A549 (cell line): ENCODE results near the gene POLR3A. TPM values are rescaled to one million over a fixed set of nuclear protein-coding genes. Genes with fewer than 3 reads are reported as not detected.

Source experiments
- ATAC-seq, 2 experiments: fragments of 200-7000 bp in 1 of 2; fragments of >200 bp in 1 of 2; cut with Nextera tagmentation in 1 of 2; cut with Tn5 transposase in 1 of 2; 3 replicates each; pipeline versions ENCODE4 v1.8.0 to v1.9.1; 2018 to 2020; ENCODE audit warnings: mild to moderate bottlenecking in 1 of 2, moderate library complexity in 1 of 2
- CTCF ChIA-PET: fragments of 300-600 bp; sonication (Branson Sonifier 250); formaldehyde crosslinking; extraction: SDS; loops from one replicate; lab custom pipeline; 2021; ENCODE audit warnings: antibody characterized with exemption, inconsistent platforms; lab: Yijun Ruan, JAX
- POLR2A ChIA-PET: fragments of 350-600 bp; formaldehyde crosslinking; extraction: SDS; loops from one replicate; lab custom pipeline; 2021; ENCODE audit warnings: antibody characterized with exemption, inconsistent platforms; lab: Yijun Ruan, JAX
- DNase-seq, 2 experiments: peaks; one replicate each; pipeline versions ENCODE4 v3.0.0 to v3.0.0-alpha.2; 2011 to 2016; ENCODE audit warnings: low read depth in 1 of 2, low spot score in 1 of 2
- FAIRE-seq: peaks from 2 replicates; lab custom pipeline; 2011; peaks lifted over from hg19 to GRCh38; lab: Jason Lieb, UNC
- H3K27ac ChIP-seq, 2 experiments: fragments of >200 bp; sonication (Bioruptor Twin); formaldehyde crosslinking; 3 replicates each; pipeline ENCODE4 v1.5.1; 2016 to 2017
- H3K4me1 ChIP-seq: fragments of >200 bp; sonication (Bioruptor Twin); formaldehyde crosslinking; 3 replicates; pipeline ENCODE4 v1.6.1; 2016
- H3K4me2 ChIP-seq: fragments of >200 bp; sonication (Bioruptor Twin); formaldehyde crosslinking; 3 replicates; pipeline ENCODE4 v1.6.1; 2016
- H3K4me3 ChIP-seq: fragments of >200 bp; sonication (Bioruptor Twin); formaldehyde crosslinking; 3 replicates; pipeline ENCODE4 v1.5.1; 2016
- H3K9me3 ChIP-seq: fragments of >200 bp; sonication (Bioruptor Twin); formaldehyde crosslinking; 3 replicates; pipeline ENCODE4 v1.6.1; 2016
- CBX2 ChIP-seq: fragments of 200-600 bp; sonication (generic); IDR thresholded peaks from 2 replicates; pipeline ENCODE4 v1.6.1; 2016; ENCODE audit warnings: low read depth, mild to moderate bottlenecking, borderline replicate concordance
- CBX8 ChIP-seq: fragments of 200-600 bp; sonication (generic); IDR thresholded peaks from 2 replicates; pipeline ENCODE4 v1.6.1; 2016
- CEBPB ChIP-seq, 2 experiments: fragments of >200 bp in 1 of 2; sonication (Bioruptor Twin) in 1 of 2; formaldehyde crosslinking in 1 of 2; IDR thresholded peaks; 2 replicates each; pipeline ENCODE4 v1.6.1; 2012 to 2016
- EHF ChIP-seq: fragments of 250-450 bp; sonication (Bioruptor Pico); IDR thresholded peaks from 2 replicates; pipeline ENCODE4 v1.5.0; 2020; ENCODE audit warnings: mild to moderate bottlenecking
- ESRRA ChIP-seq: fragments of 150-350 bp; IDR thresholded peaks from 2 replicates; pipeline ENCODE4 v1.6.1; 2014; ENCODE audit warnings: mild to moderate bottlenecking, low read length, borderline replicate concordance
- FOXS1 ChIP-seq: fragments of 250-450 bp; sonication (Bioruptor Pico); IDR thresholded peaks from 2 replicates; pipeline ENCODE4 v1.5.0; 2020; ENCODE audit warnings: mild to moderate bottlenecking, moderate library complexity
- HEYL ChIP-seq: fragments of 250-450 bp; sonication (Bioruptor Pico); IDR thresholded peaks from 2 replicates; pipeline ENCODE4 v1.8.0; 2021; ENCODE audit warnings: mild to moderate bottlenecking, moderate library complexity
- HOXA7 ChIP-seq: fragments of 250-450 bp; sonication (Bioruptor Pico); IDR thresholded peaks from 2 replicates; pipeline ENCODE4 v1.5.0; 2020; ENCODE audit warnings: mild to moderate bottlenecking, moderate library complexity
- HOXB5 ChIP-seq: fragments of 250-450 bp; sonication (Bioruptor Pico); IDR thresholded peaks from 2 replicates; pipeline ENCODE4 v1.5.0; 2020; ENCODE audit warnings: mild to moderate bottlenecking, moderate library complexity
- MYC ChIP-seq: IDR thresholded peaks from 2 replicates; pipeline ENCODE4 v1.6.1; 2012; ENCODE audit warnings: mild to moderate bottlenecking, inconsistent platforms, low read length, improper control_type of control experiment, borderline replicate concordance
- POLR2A ChIP-seq: IDR thresholded peaks from 2 replicates; pipeline ENCODE4 v1.6.1; 2012; ENCODE audit warnings: mild to moderate bottlenecking, low read length
- RAD21 ChIP-seq, 2 experiments: fragments of >200 bp in 1 of 2; sonication (Bioruptor Twin) in 1 of 2; formaldehyde crosslinking in 1 of 2; IDR thresholded peaks in 1 of 2; conservative IDR thresholded peaks in 1 of 2; 2 replicates in 1 of 2; 3 replicates in 1 of 2; pipeline ENCODE4 v1.6.1; 2012 to 2018; ENCODE audit warnings: inconsistent platforms in 1 of 2
- RARB ChIP-seq: fragments of 250-450 bp; sonication (Bioruptor Pico); IDR thresholded peaks from 2 replicates; pipeline ENCODE4 v1.8.0; 2021; ENCODE audit warnings: mild to moderate bottlenecking, moderate library complexity
- RNF2 ChIP-seq: fragments of 200-600 bp; sonication (generic); IDR thresholded peaks from 2 replicates; pipeline ENCODE4 v1.6.1; 2016; ENCODE audit warnings: low read depth, mild to moderate bottlenecking, antibody characterized with exemption, moderate library complexity, borderline replicate concordance
- SMC3 ChIP-seq: fragments of >200 bp; sonication (Bioruptor Twin); formaldehyde crosslinking; IDR thresholded peaks from 3 replicates; pipeline ENCODE4 v1.6.1; 2018; ENCODE audit warnings: inconsistent platforms
- TP53 ChIP-seq: fragments of 250-450 bp; sonication (Bioruptor Pico); IDR thresholded peaks from 2 replicates; pipeline ENCODE4 v1.5.0; 2021; ENCODE audit warnings: mild to moderate bottlenecking, moderate library complexity
- ZNF302 ChIP-seq: fragments of 250-450 bp; sonication (Bioruptor Pico); IDR thresholded peaks from 2 replicates; pipeline ENCODE4 v1.9.0; 2021; ENCODE audit warnings: inconsistent platforms, mild to moderate bottlenecking, moderate library complexity
- ZSCAN20 ChIP-seq: fragments of 250-450 bp; sonication (Bioruptor Pico); IDR thresholded peaks from 2 replicates; pipeline ENCODE4 v1.8.0; 2022; ENCODE audit warnings: mild to moderate bottlenecking, moderate library complexity
- WGBS: methylation state at CpG from one replicate; pipeline ENCODE4 v1.1.6; 2017; ENCODE audit errors: missing lambda C conversion rate; 5-methylcytosine and 5-hydroxymethylcytosine counted together
- polyA plus RNA-seq, 4 experiments: library from polyadenylated mRNA; depleted of rRNA in 3 of 4; stranded (reverse); fragments of >200 nt; fragmentation: RNase III in 1 of 4; extraction: RNeasy Plus Mini Kit Qiagen cat#74134 plus additional on column Dnase treatment in 1 of 4; gene quantifications; 2 replicates in 3 of 4; 3 replicates in 1 of 4; pipeline ENCODE4 v1.2.3, GENCODE V29; 2011 to 2017
- TF ChIP-seq, protein P1 (sequence below): IDR thresholded peaks from 2 replicates; pipeline ENCODE4 v1.6.1; 2012; ENCODE audit warnings: low read depth, borderline replicate concordance
- TF ChIP-seq, protein P2 (sequence below): fragments of 250-450 bp; sonication (Bioruptor Pico); IDR thresholded peaks from 2 replicates; pipeline ENCODE4 v1.5.0; 2020; ENCODE audit warnings: low read depth, mild to moderate bottlenecking, moderate library complexity
- TF ChIP-seq, protein P3 (sequence below): fragments of >200 bp; sonication (Bioruptor Twin); formaldehyde crosslinking; IDR thresholded peaks from 3 replicates; pipeline ENCODE4 v1.5.1; 2016

The POLR3A gene
- polyA plus RNA-seq, 2 of the 4 experiments (the other 2 are of a cell fraction), result 10.9 to 17.7 TPM

DNA sequence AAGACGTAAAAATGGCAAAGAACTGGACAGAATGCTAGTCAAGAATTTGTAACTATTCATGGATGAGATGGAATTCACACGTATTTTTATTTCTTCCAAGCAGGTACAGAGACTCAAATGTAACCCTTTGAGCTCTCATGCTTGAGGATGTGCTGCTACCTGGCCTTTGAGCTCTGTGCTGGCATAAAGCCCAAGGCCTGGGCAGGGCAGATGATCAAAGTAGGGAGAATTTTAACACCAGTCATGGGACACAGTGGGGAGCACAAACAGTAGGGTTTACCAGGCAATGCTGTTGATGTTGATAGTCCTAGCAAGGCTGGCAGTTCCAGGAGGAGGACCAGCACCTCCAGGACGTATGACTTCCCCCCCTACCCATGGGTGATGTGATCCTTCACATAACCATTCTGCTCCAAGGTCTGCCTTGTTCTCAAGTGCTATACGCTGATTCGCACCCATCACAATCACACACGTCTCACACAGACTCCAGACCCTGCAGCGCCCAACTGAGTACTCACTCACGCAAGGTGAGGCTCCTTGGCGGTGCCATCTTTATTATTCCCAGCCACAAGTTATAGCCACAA, 54.1 kb downstream of the POLR3A start (continued):
- TF ChIP-seq RARB (no peak), RNF2 (no peak), HOXA7 (CRISPR knock-in tag) (no peak)

DNA sequence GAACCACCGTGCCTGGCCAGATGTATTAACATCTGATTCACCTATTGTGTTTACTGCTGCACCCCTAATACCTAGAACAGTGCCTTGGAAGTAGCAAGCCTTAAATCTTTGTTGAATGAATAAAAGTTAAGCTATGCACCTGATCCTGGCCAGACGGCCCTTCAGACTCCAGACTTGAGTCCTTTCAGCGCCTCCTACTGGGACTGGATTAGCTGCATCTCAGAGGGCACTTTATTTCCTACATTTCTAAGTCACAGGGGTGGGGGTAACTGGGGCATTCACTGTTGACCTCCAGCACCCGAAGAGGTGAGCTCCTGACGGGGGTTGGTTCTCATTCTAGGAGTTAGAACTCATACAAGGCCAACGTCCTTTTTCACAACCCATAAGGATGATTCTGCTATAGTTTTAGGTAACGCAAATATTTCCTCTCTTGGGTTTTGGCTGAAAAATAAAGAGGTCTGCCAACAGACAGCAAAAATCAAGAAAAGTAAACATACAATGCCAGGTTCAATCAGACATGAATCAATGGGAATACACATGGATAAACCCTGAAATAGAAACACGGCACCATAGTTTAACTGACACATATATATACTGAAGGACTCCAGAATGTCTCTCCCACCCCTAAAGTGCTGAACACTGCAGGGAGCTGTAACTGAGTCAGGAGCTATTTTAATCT, 54.8 kb downstream of the POLR3A start:
- POLR2A ChIA-PET, result interaction anchor here (1.0 kb wide), 1 partner anchor 84 kb away, joined by 3 read pairs; no protein-coding TSS in a partner anchor

DNA sequence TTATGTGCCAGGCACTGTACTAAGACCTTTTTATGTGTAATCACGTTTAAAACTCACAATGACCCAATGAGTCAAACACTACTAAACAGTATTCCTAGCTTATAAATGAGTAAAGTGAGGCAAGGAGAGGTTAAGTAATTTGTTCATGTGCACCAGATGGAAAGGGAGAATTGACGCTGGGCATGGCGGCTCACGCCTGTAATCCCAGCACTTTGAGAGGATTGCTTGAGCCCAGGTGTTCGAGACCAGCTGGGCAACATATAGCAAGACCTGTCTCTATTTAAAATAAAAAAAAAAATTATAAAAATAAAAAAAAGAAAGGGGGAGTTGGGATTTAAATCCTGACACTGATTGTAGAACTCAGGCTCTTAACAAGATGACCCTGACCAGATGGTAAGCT, 56.0 kb downstream of the POLR3A start:
- FAIRE-seq (no peak), ATAC-seq (no peak), DNase-seq (no peak)
- CTCF ChIA-PET, result interaction anchor here (0.7 to 1.3 kb wide), 4 partner anchors 42 to 126 kb away, joined by 3 to 5 read pairs (median 3); no protein-coding TSS in a partner anchor
- no peak overlapping the region for H3K4me3 ChIP-seq
- H3K4me2 ChIP-seq, result no peak overlapping the region
- no peaks in the 10 kb centered on the region for H3K9me3 ChIP-seq
- WGBS, result 90% methylated on average over 5 of the region's 5 CpGs
- no peak for TF ChIP-seq HEYL (CRISPR knock-in tag)
- no peak for TF ChIP-seq CEBPB (IDR thresholded peaks at IDR 0.05)
- no peak for TF ChIP-seq TP53 (CRISPR knock-in tag)
- no peak for TF ChIP-seq RARB
- TF ChIP-seq CBX2, result no peak
- no peak for TF ChIP-seq HOXB5 (CRISPR knock-in tag)
- no peak for TF ChIP-seq FOXS1 (CRISPR knock-in tag)
- no peak for TF ChIP-seq ZSCAN20 (CRISPR knock-in tag)
- TF ChIP-seq, protein P1, sequence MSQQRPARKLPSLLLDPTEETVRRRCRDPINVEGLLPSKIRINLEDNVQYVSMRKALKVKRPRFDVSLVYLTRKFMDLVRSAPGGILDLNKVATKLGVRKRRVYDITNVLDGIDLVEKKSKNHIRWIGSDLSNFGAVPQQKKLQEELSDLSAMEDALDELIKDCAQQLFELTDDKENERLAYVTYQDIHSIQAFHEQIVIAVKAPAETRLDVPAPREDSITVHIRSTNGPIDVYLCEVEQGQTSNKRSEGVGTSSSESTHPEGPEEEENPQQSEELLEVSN, result no peak
- no peak for TF ChIP-seq POLR2A
- TF ChIP-seq ZNF302 (CRISPR knock-in tag), result no peak
- no peak for TF ChIP-seq MYC
- no peak for TF ChIP-seq RAD21 (conservative IDR thresholded peaks at IDR 0.05 in 1 of 2, IDR thresholded peaks at IDR 0.05 in 1 of 2)
- no peak overlapping the region for H3K27ac ChIP-seq
- POLR2A ChIA-PET, result no interaction called here
- peaks cover 17% of the 10 kb centered on the region for H3K4me1 ChIP-seq

More for the DNA sequence above, 54.8 kb downstream of the POLR3A start:
- peak; percentile 32 to 71 for DNase-seq
- Histone ChIP-seq H3K27ac (no peak overlapping the region), H3K4me2 (no peak overlapping the region), H3K4me1 (peaks cover 17% of the 10 kb centered on the region), H3K9me3 (no peaks in the 10 kb centered on the region), H3K4me3 (no peak overlapping the region)
- no peak for TF ChIP-seq ESRRA
- peak; percentile 55 to 67; a peak in 4 of 5 replicates for TF ChIP-seq RAD21 (conservative IDR thresholded peaks at IDR 0.05 in 1 of 2, IDR thresholded peaks at IDR 0.05 in 1 of 2)
- TF ChIP-seq, protein P2, sequence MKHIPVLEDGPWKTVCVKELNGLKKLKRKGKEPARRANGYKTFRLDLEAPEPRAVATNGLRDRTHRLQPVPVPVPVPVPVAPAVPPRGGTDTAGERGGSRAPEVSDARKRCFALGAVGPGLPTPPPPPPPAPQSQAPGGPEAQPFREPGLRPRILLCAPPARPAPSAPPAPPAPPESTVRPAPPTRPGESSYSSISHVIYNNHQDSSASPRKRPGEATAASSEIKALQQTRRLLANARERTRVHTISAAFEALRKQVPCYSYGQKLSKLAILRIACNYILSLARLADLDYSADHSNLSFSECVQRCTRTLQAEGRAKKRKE, result no peak
- TF ChIP-seq CBX8, result no peak
- TF ChIP-seq EHF (CRISPR knock-in tag), result no peak
- TF ChIP-seq, protein P3, sequence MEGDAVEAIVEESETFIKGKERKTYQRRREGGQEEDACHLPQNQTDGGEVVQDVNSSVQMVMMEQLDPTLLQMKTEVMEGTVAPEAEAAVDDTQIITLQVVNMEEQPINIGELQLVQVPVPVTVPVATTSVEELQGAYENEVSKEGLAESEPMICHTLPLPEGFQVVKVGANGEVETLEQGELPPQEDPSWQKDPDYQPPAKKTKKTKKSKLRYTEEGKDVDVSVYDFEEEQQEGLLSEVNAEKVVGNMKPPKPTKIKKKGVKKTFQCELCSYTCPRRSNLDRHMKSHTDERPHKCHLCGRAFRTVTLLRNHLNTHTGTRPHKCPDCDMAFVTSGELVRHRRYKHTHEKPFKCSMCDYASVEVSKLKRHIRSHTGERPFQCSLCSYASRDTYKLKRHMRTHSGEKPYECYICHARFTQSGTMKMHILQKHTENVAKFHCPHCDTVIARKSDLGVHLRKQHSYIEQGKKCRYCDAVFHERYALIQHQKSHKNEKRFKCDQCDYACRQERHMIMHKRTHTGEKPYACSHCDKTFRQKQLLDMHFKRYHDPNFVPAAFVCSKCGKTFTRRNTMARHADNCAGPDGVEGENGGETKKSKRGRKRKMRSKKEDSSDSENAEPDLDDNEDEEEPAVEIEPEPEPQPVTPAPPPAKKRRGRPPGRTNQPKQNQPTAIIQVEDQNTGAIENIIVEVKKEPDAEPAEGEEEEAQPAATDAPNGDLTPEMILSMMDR, result peak; percentile 53
- TF ChIP-seq SMC3, result peak; percentile 33; the same call in 2 of the 3 replicates
- FAIRE-seq, result no peak
- 71% methylated on average over 8 of the region's 8 CpGs for WGBS
- CTCF ChIA-PET, result interaction anchor here (0.6 to 1.8 kb wide), 10 partner anchors 12 to 133 kb away, joined by 3 to 6 read pairs (median 4); no protein-coding TSS in a partner anchor
- peak; percentile 25 to 74; a peak in 4 of 6 replicates for ATAC-seq
